ENCODE data around the gene HIBADH. TPM values are rescaled to one million over a fixed set of nuclear protein-coding genes. Genes with fewer than 3 reads are reported as not detected.

The HIBADH gene
- total and polyA plus RNA-seq, 3 donors from 2014 or later = 49.8 to 77.4 (median 69.9) TPM

DNA sequence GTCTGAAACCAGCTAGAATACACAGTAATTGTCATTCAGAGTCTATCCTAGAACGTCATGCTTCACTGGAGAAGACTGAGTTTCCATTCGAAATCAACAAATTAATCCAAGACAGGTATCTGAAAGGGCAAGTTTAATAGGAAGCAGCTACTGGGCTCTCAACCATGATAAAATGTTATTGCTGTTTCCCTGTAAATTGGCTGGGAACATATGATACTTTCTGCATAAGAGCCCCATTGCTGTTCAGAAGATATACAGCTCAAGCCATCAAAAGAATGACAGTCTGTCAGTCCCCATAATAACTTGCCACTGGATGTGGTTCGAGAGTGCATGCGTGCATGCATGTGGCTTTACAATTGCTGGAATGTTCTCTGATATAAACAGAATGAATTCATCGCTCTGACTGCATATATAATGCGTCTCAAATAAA, 129.0 kb downstream of the HIBADH start:
- intact Hi-C loops (cut with DNase I; ENCODE audit: low total_unique reads) = no loop called here
- no peak for DNase-seq
- Histone ChIP-seq H3K27ac (no peak overlapping the region), H3K36me3 (ENCODE audit: low read depth, missing control alignments) (no peaks in the 10 kb centered on the region), H3K27me3 (no peaks in the 10 kb centered on the region), H3K4me3 (no peak overlapping the region), H3K4me1 (no peaks in the 10 kb centered on the region), H3K9me3 (no peaks in the 10 kb centered on the region)
- TF ChIP-seq, protein P1, sequence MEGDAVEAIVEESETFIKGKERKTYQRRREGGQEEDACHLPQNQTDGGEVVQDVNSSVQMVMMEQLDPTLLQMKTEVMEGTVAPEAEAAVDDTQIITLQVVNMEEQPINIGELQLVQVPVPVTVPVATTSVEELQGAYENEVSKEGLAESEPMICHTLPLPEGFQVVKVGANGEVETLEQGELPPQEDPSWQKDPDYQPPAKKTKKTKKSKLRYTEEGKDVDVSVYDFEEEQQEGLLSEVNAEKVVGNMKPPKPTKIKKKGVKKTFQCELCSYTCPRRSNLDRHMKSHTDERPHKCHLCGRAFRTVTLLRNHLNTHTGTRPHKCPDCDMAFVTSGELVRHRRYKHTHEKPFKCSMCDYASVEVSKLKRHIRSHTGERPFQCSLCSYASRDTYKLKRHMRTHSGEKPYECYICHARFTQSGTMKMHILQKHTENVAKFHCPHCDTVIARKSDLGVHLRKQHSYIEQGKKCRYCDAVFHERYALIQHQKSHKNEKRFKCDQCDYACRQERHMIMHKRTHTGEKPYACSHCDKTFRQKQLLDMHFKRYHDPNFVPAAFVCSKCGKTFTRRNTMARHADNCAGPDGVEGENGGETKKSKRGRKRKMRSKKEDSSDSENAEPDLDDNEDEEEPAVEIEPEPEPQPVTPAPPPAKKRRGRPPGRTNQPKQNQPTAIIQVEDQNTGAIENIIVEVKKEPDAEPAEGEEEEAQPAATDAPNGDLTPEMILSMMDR (IDR thresholded peaks at IDR 0.05) = no peak
- no peak for TF ChIP-seq POLR2A (IDR thresholded peaks at IDR 0.05)
- 88 to 95% methylated on average over 6 of the region's 6 CpGs for WGBS, 2 donors

DNA sequence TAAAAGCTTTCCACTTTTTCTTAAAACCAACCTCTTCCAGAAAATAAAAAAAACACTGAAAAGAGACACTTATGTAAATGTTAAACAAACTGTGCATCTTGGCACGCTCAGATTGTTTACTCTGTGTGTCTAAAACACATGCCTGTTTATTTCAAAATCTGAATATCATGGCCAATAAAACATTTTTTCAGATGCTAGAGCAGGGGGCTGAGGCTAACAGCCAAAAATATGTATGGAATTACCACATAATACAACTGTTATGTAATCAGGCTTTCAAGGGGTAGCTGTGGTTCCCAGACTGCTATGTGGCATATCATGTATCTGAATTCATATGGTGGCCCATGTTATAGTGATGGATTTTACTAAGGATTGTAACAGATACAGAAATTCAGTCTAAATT, 130.4 kb downstream of the HIBADH start:
- 94 to 98% methylated on average over 1 of the region's 1 CpG for WGBS, 2 donors
- Histone ChIP-seq H3K4me1 (no peaks in the 10 kb centered on the region), H3K27ac (no peak overlapping the region), H3K4me3 (no peak overlapping the region), H3K27me3 (no peaks in the 10 kb centered on the region), H3K9me3 (no peaks in the 10 kb centered on the region), H3K36me3 (ENCODE audit: low read depth, missing control alignments) (no peaks in the 10 kb centered on the region)
- no peak for DNase-seq
- no peak for TF ChIP-seq POLR2A (IDR thresholded peaks at IDR 0.05)
- TF ChIP-seq, protein P1 (IDR thresholded peaks at IDR 0.05) = no peak
- intact Hi-C loops (cut with DNase I; ENCODE audit: low total_unique reads) = no loop called here

DNA sequence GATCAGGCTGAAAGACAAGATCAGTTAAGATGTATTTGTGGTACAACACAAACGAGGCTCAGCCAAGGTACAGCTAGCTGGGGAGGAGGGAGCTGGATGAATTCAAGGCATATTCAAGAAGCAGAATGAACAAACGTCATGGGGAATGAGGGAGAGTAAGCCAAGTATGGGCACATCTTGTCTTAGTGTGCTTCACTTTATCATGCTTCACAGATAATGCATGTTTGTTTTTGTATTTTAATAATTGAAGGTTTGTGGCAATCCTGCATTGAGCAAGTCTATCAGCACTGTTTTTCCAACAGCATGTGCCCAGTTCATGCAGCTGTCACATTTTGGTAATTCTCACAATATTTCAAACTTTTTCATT, 135.4 kb downstream of the HIBADH start:
- Histone ChIP-seq H3K27me3 (no peaks in the 10 kb centered on the region), H3K9me3 (no peaks in the 10 kb centered on the region), H3K27ac (no peak overlapping the region), H3K4me1 (no peaks in the 10 kb centered on the region), H3K4me3 (no peak overlapping the region), H3K36me3 (ENCODE audit: low read depth, missing control alignments) (no peaks in the 10 kb centered on the region)
- intact Hi-C loops (cut with DNase I; ENCODE audit: low total_unique reads) = no loop called here
- WGBS, 2 donors = 39 to 43% methylated on average over 2 of the region's 2 CpGs
- TF ChIP-seq, protein P1 (IDR thresholded peaks at IDR 0.05) = no peak
- TF ChIP-seq POLR2A (IDR thresholded peaks at IDR 0.05) = no peak
- DNase-seq = peak; percentile 50

DNA sequence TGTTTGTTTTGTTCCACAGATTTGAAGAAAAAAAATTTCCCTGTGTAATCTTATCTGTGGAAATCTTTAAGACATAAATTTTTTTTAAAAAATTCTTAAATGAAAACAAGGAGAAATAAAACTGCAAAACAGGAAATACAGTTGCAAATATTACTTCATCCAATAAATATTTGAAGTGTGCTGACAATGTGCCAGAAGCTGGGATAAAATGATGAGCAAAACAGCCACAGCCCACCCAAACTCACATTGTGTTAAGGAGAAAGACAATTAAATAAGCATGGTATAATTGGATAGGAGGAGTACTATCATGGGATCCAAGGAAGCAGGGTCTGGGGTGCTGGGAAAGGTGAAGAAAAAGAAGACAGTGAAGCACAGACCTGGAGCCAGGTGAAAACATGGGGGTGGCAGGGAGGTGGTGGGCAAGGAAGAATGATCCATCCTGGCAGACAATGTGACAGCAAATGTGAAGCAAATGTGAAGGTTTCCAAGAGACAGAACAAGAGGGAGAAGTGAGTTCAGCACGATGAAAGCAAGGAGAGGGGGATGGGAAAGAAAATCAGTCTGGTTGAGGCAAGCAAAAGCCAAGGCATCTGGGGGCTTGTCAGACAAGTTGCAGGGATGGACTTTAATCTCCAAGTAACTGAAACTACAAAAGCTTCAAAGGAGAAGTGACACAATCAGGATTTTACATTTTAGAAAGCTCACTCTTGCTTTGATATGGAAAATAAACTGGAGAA, 135.9 kb downstream of the HIBADH start:
- Histone ChIP-seq H3K4me1 (no peaks in the 10 kb centered on the region), H3K27me3 (no peaks in the 10 kb centered on the region), H3K9me3 (no peaks in the 10 kb centered on the region), H3K4me3 (no peak overlapping the region), H3K36me3 (ENCODE audit: low read depth, missing control alignments) (no peaks in the 10 kb centered on the region), H3K27ac (peak overlapping the region in 1 of 2 donors; percentile 29)
- intact Hi-C loops (cut with DNase I; ENCODE audit: low total_unique reads) = no loop called here
- TF ChIP-seq POLR2A (IDR thresholded peaks at IDR 0.05) = no peak
- TF ChIP-seq, protein P1 (IDR thresholded peaks at IDR 0.05) = no peak
- no peak for DNase-seq
- 40 to 44% methylated on average over 1 of the region's 1 CpG for WGBS, 2 donors

DNA sequence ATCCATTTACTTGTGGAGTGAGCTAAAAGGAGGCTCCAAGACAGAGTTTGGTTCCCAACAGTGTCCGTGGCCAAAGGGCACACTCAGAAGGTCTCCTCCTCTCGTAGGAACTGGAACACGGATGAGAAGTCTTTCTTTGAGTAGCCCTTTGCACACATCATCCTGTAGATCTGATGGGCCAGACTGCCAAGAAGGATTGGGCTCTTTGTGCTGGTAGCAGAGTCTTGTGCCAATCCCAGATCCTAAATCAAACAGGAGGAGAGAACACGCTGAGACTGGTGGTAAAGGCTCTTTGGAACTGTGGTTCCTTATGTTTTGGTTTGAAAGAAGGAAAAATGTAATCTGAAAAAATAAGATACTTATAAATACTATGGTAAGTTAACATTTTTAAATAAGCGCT, 136.6 kb downstream of the HIBADH start:
- Histone ChIP-seq H3K4me3 (no peak overlapping the region), H3K27me3 (no peaks in the 10 kb centered on the region), H3K27ac (no peak overlapping the region), H3K9me3 (no peaks in the 10 kb centered on the region), H3K36me3 (ENCODE audit: low read depth, missing control alignments) (no peaks in the 10 kb centered on the region), H3K4me1 (no peaks in the 10 kb centered on the region)
- 71 to 80% methylated on average over 5 of the region's 5 CpGs for WGBS, 2 donors
- no peak for TF ChIP-seq POLR2A (IDR thresholded peaks at IDR 0.05)
- TF ChIP-seq, protein P1 (IDR thresholded peaks at IDR 0.05) = no peak
- DNase-seq = no peak
- intact Hi-C loops (cut with DNase I; ENCODE audit: low total_unique reads) = no loop called here

Measured in testis (tissue), 3 donors.